Omental fat pad (tissue), 4 donors: Measurements from ENCODE around the gene ARHGAP15. TPM values are rescaled to one million over a fixed set of nuclear protein-coding genes. Genes with fewer than 3 reads are reported as not detected.

Experiments
- ATAC-seq: fragments of 150-250 bp; one replicate; pipeline ENCODE4 v1.9.1; 2016; ENCODE audit warnings: mild to moderate bottlenecking, moderate library complexity; ENCODE audit not compliant: low FRiP score
- DNase-seq: peaks from one replicate; pipeline ENCODE4 v3.0.0-alpha.2; 2019; ENCODE audit warnings: low spot score
- total RNA-seq, 4 donors: library from RNA; depleted of rRNA; stranded (reverse); fragments of >200 nt; gene quantifications; one replicate each; pipeline ENCODE4 v1.1.0, GENCODE V29; 2016
- TF ChIP-seq, protein P1 (sequence below), 3 donors: fragments of 450-650 bp; IDR thresholded peaks; one replicate each; pipeline ENCODE4 v1.5.1; 2016 to 2017; ENCODE audit warnings: antibody characterized with exemption in 3 of 3, mild to moderate bottlenecking in 3 of 3, moderate library complexity in 2 of 3

The ARHGAP15 gene
- total RNA-seq, 4 donors from 2014 or later, result 12.2 to 27.6 (median 20.7) TPM

GRCh38 chr2:143503280-143503679 is 374.1 kb downstream of the ARHGAP15 start:
- TF ChIP-seq, protein P1, sequence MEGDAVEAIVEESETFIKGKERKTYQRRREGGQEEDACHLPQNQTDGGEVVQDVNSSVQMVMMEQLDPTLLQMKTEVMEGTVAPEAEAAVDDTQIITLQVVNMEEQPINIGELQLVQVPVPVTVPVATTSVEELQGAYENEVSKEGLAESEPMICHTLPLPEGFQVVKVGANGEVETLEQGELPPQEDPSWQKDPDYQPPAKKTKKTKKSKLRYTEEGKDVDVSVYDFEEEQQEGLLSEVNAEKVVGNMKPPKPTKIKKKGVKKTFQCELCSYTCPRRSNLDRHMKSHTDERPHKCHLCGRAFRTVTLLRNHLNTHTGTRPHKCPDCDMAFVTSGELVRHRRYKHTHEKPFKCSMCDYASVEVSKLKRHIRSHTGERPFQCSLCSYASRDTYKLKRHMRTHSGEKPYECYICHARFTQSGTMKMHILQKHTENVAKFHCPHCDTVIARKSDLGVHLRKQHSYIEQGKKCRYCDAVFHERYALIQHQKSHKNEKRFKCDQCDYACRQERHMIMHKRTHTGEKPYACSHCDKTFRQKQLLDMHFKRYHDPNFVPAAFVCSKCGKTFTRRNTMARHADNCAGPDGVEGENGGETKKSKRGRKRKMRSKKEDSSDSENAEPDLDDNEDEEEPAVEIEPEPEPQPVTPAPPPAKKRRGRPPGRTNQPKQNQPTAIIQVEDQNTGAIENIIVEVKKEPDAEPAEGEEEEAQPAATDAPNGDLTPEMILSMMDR (IDR thresholded peaks at IDR 0.05), result no peak
- ATAC-seq (peak; percentile 32), DNase-seq (no peak)

- ATAC-seq, result no peak
- no peak for DNase-seq
- TF ChIP-seq, protein P1 (IDR thresholded peaks at IDR 0.05), result no peak
Observed at GRCh38 chr2:143504397-143504796, 375.2 kb downstream of the ARHGAP15 start.

DNA sequence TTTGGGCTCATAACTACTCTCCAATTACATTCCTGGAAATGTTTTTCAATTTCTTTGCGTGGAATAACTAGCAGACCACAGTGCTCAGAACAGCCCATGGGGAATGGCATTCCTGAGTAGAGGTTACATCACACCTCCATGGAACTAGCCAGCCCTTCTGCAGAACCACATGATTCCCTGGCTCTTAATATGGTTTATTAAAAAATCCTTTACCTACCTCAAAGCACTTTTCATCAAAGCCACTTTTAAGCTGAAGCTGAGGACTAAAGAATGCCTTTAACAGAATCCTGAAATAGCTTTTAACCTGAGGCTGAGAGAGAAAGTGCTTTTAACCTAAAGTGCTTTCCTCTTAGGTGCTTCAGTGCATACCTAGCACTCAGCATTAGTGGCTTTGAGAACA is 376.3 kb downstream of the ARHGAP15 start:
- ATAC-seq (no peak), DNase-seq (no peak)
- TF ChIP-seq, protein P1 (IDR thresholded peaks at IDR 0.05), result no peak

DNA sequence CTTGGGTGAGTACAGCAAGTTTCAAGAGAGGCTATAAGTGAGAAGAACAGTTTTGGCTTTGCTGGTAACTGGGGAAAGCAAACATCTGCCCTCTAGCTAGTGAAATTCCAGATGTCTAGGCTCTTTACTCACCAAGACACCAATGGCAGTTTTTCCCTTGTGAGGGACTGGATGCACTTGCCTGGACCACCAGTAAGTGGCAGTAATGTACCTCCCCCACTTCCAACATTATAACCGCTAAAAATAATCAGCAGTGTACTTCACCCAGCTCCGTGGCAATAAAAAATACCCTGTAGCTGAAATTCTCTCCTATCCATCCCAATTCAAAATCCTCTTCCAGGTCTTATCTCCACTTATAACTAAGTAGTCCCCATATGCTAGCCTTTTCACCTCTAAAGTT is 383.9 kb downstream of the ARHGAP15 start:
- no peak for DNase-seq

DNA sequence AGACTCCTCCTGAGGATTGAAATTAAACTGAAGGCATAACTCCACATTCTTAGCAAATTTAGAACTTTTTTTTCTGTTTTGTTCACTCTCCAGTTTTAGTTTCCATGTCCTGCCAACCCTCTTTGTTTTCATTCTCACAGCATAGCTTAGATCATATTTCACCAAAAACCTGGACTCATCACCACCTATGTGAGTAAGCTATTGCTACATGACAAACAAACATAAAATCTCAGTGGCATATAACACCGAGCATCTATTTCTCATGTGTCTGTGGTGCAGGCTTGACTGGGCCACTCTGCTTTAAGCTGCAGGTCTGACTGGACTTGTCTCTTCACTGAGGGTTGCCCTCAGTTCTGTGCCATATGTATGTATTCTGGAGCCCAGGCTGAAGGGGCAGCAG is 385.2 kb downstream of the ARHGAP15 start:
- TF ChIP-seq, protein P1 (IDR thresholded peaks at IDR 0.05), result no peak
- ATAC-seq, result no peak
- DNase-seq, result no peak

More for the DNA sequence above, 383.9 kb downstream of the ARHGAP15 start:
- ATAC-seq, result no peak
- TF ChIP-seq, protein P1 (IDR thresholded peaks at IDR 0.05), result no peak

DNA sequence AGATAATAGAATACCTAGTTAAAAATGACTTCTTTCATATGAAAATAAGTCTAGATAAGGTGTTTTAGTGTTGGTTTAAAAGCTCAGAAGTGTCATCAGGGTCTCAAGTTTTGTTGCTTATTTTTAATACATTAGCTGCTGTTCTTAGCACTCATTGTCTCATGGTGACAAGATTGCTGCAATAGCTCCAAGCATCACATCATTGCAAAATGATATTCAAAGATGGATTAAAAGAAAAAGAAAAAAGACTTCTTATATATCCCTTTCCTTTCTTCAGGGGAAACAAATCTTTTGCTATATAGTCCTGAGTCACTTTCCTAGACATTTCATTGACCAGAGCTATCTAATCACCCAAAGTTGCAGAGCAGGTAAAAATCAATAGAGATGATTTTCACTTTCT is 386.1 kb downstream of the ARHGAP15 start:
- TF ChIP-seq, protein P1 (IDR thresholded peaks at IDR 0.05), result no peak
- DNase-seq, result no peak
- no peak for ATAC-seq

GRCh38 chr2:143519521-143519920 is 390.3 kb downstream of the ARHGAP15 start:
- TF ChIP-seq, protein P1 (IDR thresholded peaks at IDR 0.05), result no peak
- no peak for ATAC-seq

More at GRCh38 chr2:143519521-143519920, 390.3 kb downstream of the ARHGAP15 start:
- no peak for DNase-seq
